K562 (cell line): ENCODE measurements around the gene GRK4. TPM values are rescaled to one million over a fixed set of nuclear protein-coding genes. Genes with fewer than 3 reads are reported as not detected.

ENCODE experiments used
- ARNT ChIP-seq, 2 experiments: fragments of 450-650 bp; IDR thresholded peaks; 2 replicates each; pipeline ENCODE4 v1.6.1; 2016; ENCODE audit warnings: mild to moderate bottlenecking in 1 of 2
- ATF1 ChIP-seq, 2 experiments: fragments of 450-650 bp in 1 of 2; IDR thresholded peaks; 2 replicates each; pipeline ENCODE4 v1.6.1; 2016; ENCODE audit warnings: missing compliant biosample characterization in 1 of 2, missing genetic modification characterization in 1 of 2
- BDP1 ChIP-seq: IDR thresholded peaks from 3 replicates; pipeline ENCODE4 v1.6.1; 2011; ENCODE audit not compliant: insufficient read length, insufficient read depth
- BHLHE40 ChIP-seq: IDR thresholded peaks from 2 replicates; pipeline ENCODE4 v1.6.1; 2011; ENCODE audit warnings: low read length, improper control_type of control experiment
- BRCA1 ChIP-seq, 2 experiments: fragments of 450-650 bp in 1 of 2; sonication (generic) in 1 of 2; formaldehyde crosslinking in 1 of 2; IDR thresholded peaks; 2 replicates each; pipeline versions ENCODE4 v1.5.0 to v1.6.1; 2017 to 2020; ENCODE audit warnings: mild to moderate bottlenecking in 1 of 2, missing genetic modification reagents in 1 of 2
- CAMTA2 ChIP-seq: fragments of 250-450 bp; sonication (Bioruptor Pico); conservative IDR thresholded peaks from 2 replicates; pipeline ENCODE4 v1.5.1; 2022
- DACH1 ChIP-seq: fragments of 450-650 bp; IDR thresholded peaks from 2 replicates; pipeline ENCODE4 v1.6.1; 2018; ENCODE audit not compliant: partially characterized antibody
- E2F1 ChIP-seq: sonication (generic); formaldehyde crosslinking; IDR thresholded peaks from 2 replicates; pipeline ENCODE4 v1.8.1; 2023; ENCODE audit warnings: mild to moderate bottlenecking, missing genetic modification reagents, moderate library complexity
- ELF1 ChIP-seq: fragments of 200-800 bp; sonication (Bioruptor generic); IDR thresholded peaks from 2 replicates; pipeline ENCODE4 v1.6.1; 2016; ENCODE audit warnings: missing genetic modification characterization, missing compliant biosample characterization
- FOXK1 ChIP-seq: sonication (generic); formaldehyde crosslinking; IDR thresholded peaks from 2 replicates; pipeline ENCODE4 v1.8.0; 2022; ENCODE audit warnings: missing genetic modification reagents, mild to moderate bottlenecking, borderline replicate concordance
- GABPB2 ChIP-seq: fragments of 250-450 bp; sonication (Bioruptor Pico); conservative IDR thresholded peaks from 2 replicates; pipeline ENCODE4 v1.5.1; 2021; ENCODE audit warnings: mild to moderate bottlenecking
- GATAD2A ChIP-seq: fragments of 450-650 bp; IDR thresholded peaks from 2 replicates; pipeline ENCODE4 v1.6.1; 2017
- HIVEP1 ChIP-seq: fragments of 250-450 bp; sonication (Bioruptor Pico); IDR thresholded peaks from 2 replicates; pipeline ENCODE4 v1.4.0; 2020; ENCODE audit warnings: mild to moderate bottlenecking
- NRF1 ChIP-seq, 2 experiments: fragments of 450-650 bp; IDR thresholded peaks in 1 of 2; conservative IDR thresholded peaks in 1 of 2; 2 replicates each; pipeline ENCODE4 v1.6.1; 2014; ENCODE audit warnings: mild to moderate bottlenecking in 2 of 2
- POLR2H ChIP-seq: IDR thresholded peaks from 2 replicates; pipeline ENCODE4 v1.6.1; 2016; ENCODE audit warnings: missing genetic modification characterization, low read depth, mild to moderate bottlenecking, control low read depth, missing compliant biosample characterization, moderate library complexity
- PRMT5 ChIP-seq: sonication (generic); formaldehyde crosslinking; IDR thresholded peaks from 2 replicates; pipeline ENCODE4 v1.5.0; 2020; ENCODE audit warnings: missing genetic modification reagents
- PTTG1 ChIP-seq: fragments of 450-650 bp; IDR thresholded peaks from 2 replicates; pipeline ENCODE4 v1.6.1; 2016; ENCODE audit warnings: low read depth, mild to moderate bottlenecking, missing genetic modification characterization, missing compliant biosample characterization
- PURB ChIP-seq: sonication (generic); formaldehyde crosslinking; IDR thresholded peaks from 2 replicates; pipeline ENCODE4 v1.9.0; 2021; ENCODE audit warnings: low read depth, mild to moderate bottlenecking, missing genetic modification reagents
- PYGO2 ChIP-seq: fragments of 450-650 bp; IDR thresholded peaks from 2 replicates; pipeline ENCODE4 v1.6.1; 2016; ENCODE audit warnings: mild to moderate bottlenecking, missing genetic modification characterization, moderate library complexity, missing compliant biosample characterization
- TARDBP ChIP-seq: fragments of 450-650 bp; IDR thresholded peaks from 2 replicates; pipeline ENCODE4 v1.6.1; 2016
- TCF15 ChIP-seq: fragments of 250-450 bp; sonication (Bioruptor Pico); IDR thresholded peaks from 2 replicates; pipeline ENCODE4 v1.8.0; 2022; ENCODE audit warnings: moderate library complexity, mild to moderate bottlenecking, inconsistent platforms
- THAP12 ChIP-seq: fragments of 250-450 bp; sonication (Bioruptor Pico); IDR thresholded peaks from 2 replicates; pipeline ENCODE4 v1.9.0; 2021; ENCODE audit warnings: mild to moderate bottlenecking, inconsistent platforms
- ZHX1 ChIP-seq: fragments of 150-350 bp; conservative IDR thresholded peaks from 2 replicates; pipeline ENCODE4 v1.6.1; 2014; ENCODE audit warnings: low read length
- ZNF696 ChIP-seq: fragments of 250-450 bp; sonication (Bioruptor Pico); conservative IDR thresholded peaks from 2 replicates; pipeline ENCODE4 v1.4.0; 2020; ENCODE audit warnings: mild to moderate bottlenecking, moderate library complexity
- ZNF76 ChIP-seq: fragments of 250-450 bp; sonication (Bioruptor Pico); IDR thresholded peaks from 2 replicates; pipeline ENCODE4 v1.4.0; 2020; ENCODE audit warnings: mild to moderate bottlenecking, moderate library complexity, borderline replicate concordance
- polyA plus RNA-seq, 8 experiments: library from polyadenylated mRNA; depleted of rRNA in 4 of 8; stranded (reverse) in 5 of 8; unstranded in 3 of 8; fragments of >200 nt; fragmentation: Nextera tagmentation in 2 of 8; fragmentation: Illumina TruSeq in 1 of 8; extraction: Ambion mirVana in 2 of 8; extraction: Trizol in 1 of 8; gene quantifications; 2 replicates each; pipeline versions ENCODE4 v1.2.1 to v1.2.3, GENCODE V29; 2011 to 2014; ENCODE audit warnings: inconsistent platforms in 1 of 8, missing spikeins in 1 of 8
- total RNA-seq, 7 experiments: library from RNA; depleted of rRNA in 6 of 7; stranded (reverse); fragments of >200 nt in 6 of 7; fragmentation: Illumina TruSeq in 2 of 7; extraction: Trizol in 2 of 7; gene quantifications; 2 replicates each; pipeline versions ENCODE4 v1.2.1 to v1.2.3, GENCODE V29; 2011 to 2021; ENCODE audit warnings: low replicate concordance in 1 of 7

GRK4 gene
- total and polyA plus RNA-seq, 9 of the 15 experiments (the other 6 are each of a cell fraction or from before 2014, with no cell fraction given) = 1.1 to 4.8 (median 2.6) TPM

GRCh38 chr4:2961421-2961810 is 2.0 kb upstream of the GRK4 start (continued):
- TF ChIP-seq BDP1 (no peak), ZHX1 (no peak), PTTG1 (tag) (no peak), ARNT (IDR thresholded peaks at IDR 0.05) (no peak), NRF1 (conservative IDR thresholded peaks at IDR 0.05 in 1 of 2, IDR thresholded peaks at IDR 0.05 in 1 of 2) (peak in 1 of 2 experiments; percentile 33; a peak in 2 of 4 replicates), FOXK1 (peak; percentile 59; the same call in 1 of the 2 replicates), GABPB2 (CRISPR knock-in tag) (no peak), POLR2H (tag) (no peak), ELF1 (tag) (no peak), THAP12 (CRISPR knock-in tag) (no peak), GATAD2A (0 out of 2 replicates have a peak, but pooled peaks have one; percentile 21), HIVEP1 (CRISPR knock-in tag) (no peak), BRCA1 (IDR thresholded peaks at IDR 0.05) (no peak), BRCA1 (CRISPR knock-in tag; IDR thresholded peaks at IDR 0.05) (no peak), DACH1 (peak; percentile 61), ZNF696 (CRISPR knock-in tag) (no peak), TCF15 (CRISPR knock-in tag) (no peak), PRMT5 (CRISPR knock-in tag) (no peak), TARDBP (no peak), PURB (no peak), ATF1 (CRISPR knock-in tag; IDR thresholded peaks at IDR 0.05) (no peak), ATF1 (tag; IDR thresholded peaks at IDR 0.05) (no peak), CAMTA2 (no peak), ZNF76 (CRISPR knock-in tag) (no peak), BHLHE40 (no peak), E2F1 (CRISPR knock-in tag) (peak; percentile 26; the same call in 1 of the 2 replicates), PYGO2 (tag) (no peak)
